ENCODE measurements around the gene RPL7A.

RPL7A gene

DNA sequence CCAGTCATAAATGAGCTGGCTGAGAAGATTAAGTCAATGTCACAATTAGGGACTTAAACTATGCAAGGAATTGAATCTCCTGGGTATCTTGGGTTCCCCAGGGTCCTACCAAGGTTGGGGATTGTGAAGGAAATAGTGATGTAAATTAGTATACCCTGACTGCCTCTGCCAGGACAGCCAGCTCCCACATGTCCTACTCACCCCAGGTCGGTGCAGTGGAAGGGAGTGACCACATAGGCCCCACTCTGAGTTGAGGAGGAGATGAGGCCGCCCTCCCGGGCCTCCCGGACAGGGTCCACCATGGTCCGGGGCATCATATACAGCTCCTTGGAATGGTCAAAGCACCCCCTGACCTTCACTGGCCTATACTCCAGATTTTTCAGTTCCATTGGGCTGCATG lies 5.5 kb downstream of the RPL7A start:
- no peak overlapping the region for H3K4me3 ChIP-seq (ENCODE audit: low read length)
- no peak for TF ChIP-seq CTCF (conservative IDR thresholded peaks at IDR 0.05; ENCODE audit: low read length)
- DNase-seq (ENCODE audit: low read depth): no peak

DNA sequence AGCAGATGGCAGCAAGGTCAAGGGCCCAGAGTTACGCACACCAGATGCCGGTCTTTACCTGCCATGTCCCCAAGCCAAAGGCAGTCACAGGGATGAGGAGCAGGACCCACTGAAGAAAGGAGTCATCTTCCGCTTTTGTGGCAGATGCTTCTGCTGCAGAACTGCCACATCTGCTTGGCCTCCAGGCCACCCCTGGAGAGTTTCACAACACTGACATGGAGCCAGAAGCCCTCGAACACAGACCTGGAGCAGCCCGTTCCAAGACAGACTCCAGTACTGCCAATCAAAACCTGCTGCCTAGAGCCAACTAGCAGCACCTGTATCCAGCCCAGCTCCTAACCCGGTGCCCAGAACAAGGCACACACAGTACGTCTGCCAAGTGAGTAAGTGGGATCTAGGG lies 6.7 kb downstream of the RPL7A start:
- no peak for TF ChIP-seq CTCF (conservative IDR thresholded peaks at IDR 0.05; ENCODE audit: low read length)
- no peak for DNase-seq (ENCODE audit: low read depth)
- H3K4me3 ChIP-seq (ENCODE audit: low read length): no peak overlapping the region

DNA sequence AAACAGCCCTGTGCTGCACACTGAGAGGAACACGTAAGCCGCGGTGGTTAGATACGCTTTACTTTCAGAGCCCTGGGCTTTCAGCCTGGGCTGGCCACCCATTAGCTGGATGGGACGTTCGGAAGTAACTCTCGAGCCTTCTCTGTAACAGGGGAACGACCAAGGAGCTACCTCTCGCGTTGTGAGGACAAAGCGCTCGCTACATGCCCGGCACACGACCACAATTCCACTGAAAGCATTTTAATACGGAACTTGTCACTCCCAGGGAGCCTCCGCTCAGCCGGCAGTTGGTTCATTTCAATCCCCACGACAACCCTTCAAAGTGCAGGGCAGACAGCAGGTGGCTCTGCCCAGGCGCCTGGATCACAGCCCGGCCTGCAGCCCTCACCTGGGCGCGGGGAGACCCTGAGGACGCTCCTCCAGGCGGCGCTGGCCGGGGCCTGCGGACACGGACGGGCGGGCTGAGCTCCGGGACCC lies 7.9 kb downstream of the RPL7A start:
- no peak for TF ChIP-seq CTCF (conservative IDR thresholded peaks at IDR 0.05; ENCODE audit: low read length)
- peak overlapping the region; percentile 70 for H3K4me3 ChIP-seq (ENCODE audit: low read length)
- no peak for DNase-seq (ENCODE audit: low read depth)

GRCh38 chr9:133356391-133357091 lies 8.5 kb downstream of the RPL7A start, which contains the start of the genes SURF1 and SURF2:
SURF1 (minus strand) TSS chr9:133356487; CDS start chr9:133356453, 34 bp downstream.
SURF2 (plus strand) TSS chr9:133356550; CDS start chr9:133356593, 43 bp downstream.
- TF ChIP-seq CTCF (conservative IDR thresholded peaks at IDR 0.05; ENCODE audit: low read length): no peak
- H3K4me3 ChIP-seq (ENCODE audit: low read length): peak within 1 kb of the TSS; percentile 70
- DNase-seq (ENCODE audit: low read depth): peak; percentile 68

DNA sequence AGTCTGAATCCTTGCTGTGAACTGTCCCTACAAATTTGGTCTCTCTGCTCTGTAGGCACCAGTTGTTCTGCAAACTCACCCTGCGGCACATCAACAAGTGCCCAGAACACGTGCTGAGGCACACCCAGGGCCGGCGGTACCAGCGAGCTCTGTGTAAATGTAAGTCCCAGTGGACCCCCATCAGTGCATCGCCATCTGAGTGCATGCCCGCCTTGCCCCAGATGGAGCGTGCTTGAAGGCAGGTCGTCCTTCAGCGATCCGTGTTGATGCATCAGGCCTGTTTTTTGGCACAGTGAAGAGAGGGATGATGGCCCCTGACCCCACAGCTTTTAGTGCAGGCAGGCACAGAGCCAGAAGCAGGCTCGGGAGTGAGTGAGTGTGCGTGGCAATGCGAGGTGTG lies 9.6 kb downstream of the RPL7A start:
- no peak for TF ChIP-seq CTCF (conservative IDR thresholded peaks at IDR 0.05; ENCODE audit: low read length)
- H3K4me3 ChIP-seq (ENCODE audit: low read length): peak overlapping the region; percentile 70

GRCh38 chr9:133359399-133360175 lies 11.6 kb downstream of the RPL7A start:
- no peak for DNase-seq (ENCODE audit: low read depth)
- TF ChIP-seq CTCF (conservative IDR thresholded peaks at IDR 0.05; ENCODE audit: low read length): peak; percentile 44
- no peak overlapping the region for H3K4me3 ChIP-seq (ENCODE audit: low read length)

More for the DNA sequence above, 9.6 kb downstream of the RPL7A start:
- no peak for DNase-seq (ENCODE audit: low read depth)
